Mucosa of rectum (tissue), 2 donors: ENCODE results near the gene SPACA5B.
"Not testable (repeated sequence)": the region's sequence is repeated elsewhere in the genome, so short reads cannot be mapped to it uniquely, and the experiment has no call there.

Source experiments
- H3K27ac ChIP-seq, 2 donors: one replicate each; pipeline ENCODE4 v1.7.0; 2013; ENCODE audit warnings: inconsistent platforms in 2 of 2, low read depth in 2 of 2, low read length in 2 of 2
- H3K27me3 ChIP-seq, 2 donors: one replicate each; pipeline ENCODE4 v1.7.0; 2013; ENCODE audit warnings: low read length in 2 of 2; ENCODE audit not compliant: control insufficient read depth in 2 of 2, insufficient read depth in 2 of 2
- H3K36me3 ChIP-seq, 2 donors: one replicate each; pipeline ENCODE4 v1.7.0; 2013; ENCODE audit warnings: low read length in 2 of 2; ENCODE audit not compliant: control insufficient read depth in 2 of 2, insufficient read depth in 2 of 2
- H3K4me1 ChIP-seq, 2 donors: one replicate each; pipeline ENCODE4 v1.7.0; 2013; ENCODE audit warnings: low read length in 2 of 2, mild to moderate bottlenecking in 1 of 2; ENCODE audit not compliant: control insufficient read depth in 2 of 2, insufficient read depth in 2 of 2
- H3K4me3 ChIP-seq, 2 donors: one replicate each; pipeline ENCODE4 v1.7.0; 2013; ENCODE audit warnings: low read length in 2 of 2
- H3K9ac ChIP-seq, 2 donors: one replicate each; pipeline ENCODE4 v1.7.0; 2013; ENCODE audit warnings: low read length in 2 of 2, low read depth in 1 of 2, mild to moderate bottlenecking in 1 of 2
- H3K9me3 ChIP-seq, 2 donors: one replicate each; pipeline ENCODE4 v1.7.0; 2013; ENCODE audit warnings: low read length in 2 of 2; ENCODE audit not compliant: control insufficient read depth in 2 of 2
- donor health status: healthy.
- donor health status: Normal muscosa, but diverticular disease.

The SPACA5B gene

DNA sequence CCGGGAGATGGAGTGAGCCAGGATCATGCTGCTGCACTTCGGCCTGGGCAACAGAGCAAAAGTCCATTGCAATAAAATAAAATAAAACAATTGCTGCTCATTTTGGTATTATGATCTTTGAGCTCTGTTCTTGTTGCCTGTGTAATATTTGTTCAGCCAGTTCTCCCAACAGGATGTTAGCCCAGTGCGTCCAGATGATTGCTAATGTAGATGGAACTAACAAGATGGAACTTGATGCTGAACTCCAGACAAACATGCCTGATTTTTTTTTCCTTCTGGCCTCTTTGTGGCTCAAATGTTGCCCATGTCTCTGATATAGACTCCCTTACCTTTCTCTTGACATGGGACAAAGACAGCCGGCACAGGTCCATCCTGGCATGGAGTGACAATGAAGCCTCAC lies 50.4 kb downstream of the SPACA5B start:
- H3K36me3 ChIP-seq: no peaks in the 10 kb centered on the region
- H3K9ac ChIP-seq: no peak overlapping the region
- H3K27me3 ChIP-seq: peaks cover 0 to 2% of the 10 kb centered on the region in 2 donors
- H3K4me1 ChIP-seq: no peaks in the 10 kb centered on the region
- H3K9me3 ChIP-seq: no peaks in the 10 kb centered on the region
- H3K27ac ChIP-seq: no peak overlapping the region
- H3K4me3 ChIP-seq: no peak overlapping the region

DNA sequence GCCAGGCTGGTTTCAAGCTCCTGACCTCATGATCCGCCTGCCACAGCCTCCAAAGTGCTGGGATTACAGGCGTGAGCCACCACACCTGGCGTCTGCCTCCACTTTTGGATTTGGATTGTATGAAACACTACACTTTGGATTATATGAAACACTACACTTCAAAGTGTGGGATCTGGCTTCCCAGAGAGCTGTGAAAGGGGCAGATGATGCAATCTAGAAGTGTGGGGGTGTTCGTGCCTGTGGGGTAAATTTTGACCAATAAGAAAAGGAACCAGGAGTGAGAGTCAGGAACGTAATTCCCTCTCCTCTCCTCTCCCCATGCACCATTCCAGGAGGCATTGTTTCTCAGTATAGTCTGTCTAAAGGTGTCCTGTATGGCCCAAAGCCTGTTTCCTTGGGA lies 51.5 kb downstream of the SPACA5B start:
- H3K4me3 ChIP-seq, H3K27me3 ChIP-seq, H3K27ac ChIP-seq, H3K9me3 ChIP-seq, H3K9ac ChIP-seq, H3K4me1 ChIP-seq, H3K36me3 ChIP-seq: not testable (repeated sequence)
